K562 (cell line): ENCODE results near the gene C2CD5. TPM values are rescaled to one million over a fixed set of nuclear protein-coding genes. Genes with fewer than 3 reads are reported as not detected.

ENCODE experiments used
- ATAC-seq: fragments of 200-7000 bp; cut with Tn5 transposase; 3 replicates; pipeline ENCODE4 v1.9.1; 2020; ENCODE audit warnings: moderate library complexity
- BruUV-seq: library from RNA; stranded (reverse); fragments of 400-500 nt; replicated peaks from 2 replicates; lab custom pipeline; 2021; lab: Mats Ljungman, UMichigan
- CTCF ChIA-PET: fragments of 300-600 bp; formaldehyde crosslinking; extraction: SDS; loops from one replicate; lab custom pipeline; 2021; ENCODE audit warnings: low intra/inter-chr PET ratio; lab: Yijun Ruan, JAX
- POLR2A ChIA-PET: fragments of 300-600, 350-650 bp; sonication (Branson Sonifier 250); formaldehyde crosslinking; extraction: SDS; loops from one replicate; lab custom pipeline; 2021; ENCODE audit warnings: antibody characterized with exemption, inconsistent platforms; lab: Yijun Ruan, JAX
- DNase-seq, 4 experiments: peaks; one replicate each; pipeline versions ENCODE4 v3.0.0 to v3.0.0-alpha.2; 2011 to 2018; ENCODE audit warnings: low spot score in 3 of 4, mixed read lengths in 3 of 4; ENCODE audit errors: extremely low read depth in 1 of 4
- FAIRE-seq: peaks from 2 replicates; lab custom pipeline; 2011; peaks lifted over from hg19 to GRCh38; lab: Jason Lieb, UNC
- H2AFZ ChIP-seq: 2 replicates; pipeline ENCODE4 v1.6.0; 2011; ENCODE audit warnings: low read depth, low read length, control low read depth, inconsistent platforms
- H3K27ac ChIP-seq: fragments of 200-600 bp; 3 replicates; pipeline ENCODE4 v1.8.0; 2011; ENCODE audit warnings: low read depth, mild to moderate bottlenecking, control low read depth, inconsistent platforms, low read length, moderate library complexity, mixed read lengths; ENCODE audit errors: extremely low read depth
- H3K27me3 ChIP-seq, 2 experiments: fragments of 300-600 bp in 1 of 2; 2 replicates in 1 of 2; 3 replicates in 1 of 2; pipeline versions ENCODE4 v1.6.0 to v1.8.0; 2011; ENCODE audit warnings: inconsistent platforms in 2 of 2, low read length in 2 of 2, mild to moderate bottlenecking in 1 of 2, mixed read lengths in 1 of 2, moderate library complexity in 1 of 2; ENCODE audit not compliant: control insufficient read depth in 2 of 2, insufficient read depth in 2 of 2
- H3K36me3 ChIP-seq: fragments of 300-600 bp; 3 replicates; pipeline ENCODE4 v1.8.0; 2011; ENCODE audit warnings: mild to moderate bottlenecking, low read length, inconsistent platforms; ENCODE audit not compliant: control insufficient read depth, insufficient read depth
- H3K4me1 ChIP-seq, 2 experiments: fragments of 200-600 bp in 1 of 2; replicated peaks in 1 of 2; 2 replicates in 1 of 2; 3 replicates in 1 of 2; pipeline versions ENCODE4 v1.5.1 to v1.8.0; 2011; ENCODE audit warnings: inconsistent platforms in 2 of 2, low read length in 2 of 2, mild to moderate bottlenecking in 1 of 2, mixed read lengths in 1 of 2, moderate library complexity in 1 of 2; ENCODE audit not compliant: control insufficient read depth in 2 of 2, insufficient read depth in 2 of 2
- H3K4me2 ChIP-seq: 2 replicates; pipeline ENCODE4 v1.6.1; 2011; ENCODE audit warnings: low read length, control low read depth, inconsistent platforms, mixed read lengths; ENCODE audit not compliant: insufficient read depth
- H3K4me3 ChIP-seq: fragments of 200-600 bp; sonication (generic), shearing (Covaris generic); 2 replicates; pipeline ENCODE4 v1.5.1; 2016; ENCODE audit warnings: control low read depth, inconsistent platforms
- H3K79me2 ChIP-seq: fragments of 200-600 bp; 3 replicates; pipeline ENCODE4 v1.8.0; 2011; ENCODE audit warnings: low read length, inconsistent platforms; ENCODE audit not compliant: control insufficient read depth, insufficient read depth
- H3K9ac ChIP-seq, 2 experiments: 2 replicates each; pipeline versions ENCODE4 v1.6.0 to v1.6.1; 2011; ENCODE audit warnings: low read depth in 2 of 2, low read length in 2 of 2, control low read depth in 1 of 2, inconsistent platforms in 1 of 2, mild to moderate bottlenecking in 1 of 2, mixed read lengths in 1 of 2; ENCODE audit not compliant: insufficient read depth in 1 of 2
- H3K9me1 ChIP-seq: one replicate; pipeline ENCODE4 v1.6.0; 2011; ENCODE audit warnings: inconsistent platforms, mild to moderate bottlenecking, low read length, moderate library complexity; ENCODE audit not compliant: control insufficient read depth, insufficient read depth
- H3K9me3 ChIP-seq: replicated peaks from 2 replicates; pipeline ENCODE4 v1.5.1; 2011; ENCODE audit warnings: low read depth, low read length, inconsistent platforms; ENCODE audit not compliant: control insufficient read depth, insufficient read depth
- H4K20me1 ChIP-seq: replicated peaks from 2 replicates; pipeline ENCODE4 v1.6.1; 2011; ENCODE audit warnings: low read length, inconsistent platforms, mixed read lengths; ENCODE audit not compliant: control insufficient read depth, insufficient read depth
- ERF ChIP-seq: fragments of 450-650 bp; formaldehyde crosslinking; IDR thresholded peaks from 2 replicates; pipeline ENCODE4 v1.4.0; 2020; ENCODE audit warnings: mild to moderate bottlenecking, mixed read lengths
- GABPB1 ChIP-seq: sonication (generic); formaldehyde crosslinking; IDR thresholded peaks from 2 replicates; pipeline ENCODE4 v1.8.0; 2022; ENCODE audit warnings: mild to moderate bottlenecking, missing genetic modification reagents
- HDAC8 ChIP-seq: fragments of 450-650 bp; IDR thresholded peaks from 2 replicates; pipeline ENCODE4 v1.6.1; 2016; ENCODE audit warnings: mild to moderate bottlenecking, missing genetic modification characterization, moderate library complexity, missing compliant biosample characterization
- HDGF ChIP-seq: fragments of 450-650 bp; IDR thresholded peaks from 2 replicates; pipeline ENCODE4 v1.6.1; 2016
- PURB ChIP-seq: sonication (generic); formaldehyde crosslinking; IDR thresholded peaks from 2 replicates; pipeline ENCODE4 v1.9.0; 2021; ENCODE audit warnings: low read depth, mild to moderate bottlenecking, missing genetic modification reagents
- XRCC3 ChIP-seq: fragments of 450-650 bp; IDR thresholded peaks from 2 replicates; pipeline ENCODE4 v1.6.1; 2017; ENCODE audit warnings: mild to moderate bottlenecking, moderate library complexity
- WGBS: fragments of 100-300 bp; shearing (Covaris generic); methylation state at CpG from one replicate; pipeline ENCODE4 v1.1.6; 2016; ENCODE audit warnings: low coverage, mixed read lengths; ENCODE audit not compliant: insufficient coverage; ENCODE audit errors: missing lambda C conversion rate; 5-methylcytosine and 5-hydroxymethylcytosine counted together
- in situ Hi-C: fragments of 300-500 bp; cut with MboI; formaldehyde crosslinking; loops from 4 replicates; pipeline ENCODE4 v1.15.0; 2018; ENCODE audit warnings: inconsistent platforms, mixed read lengths
- intact Hi-C: fragments of 100-400 bp; cut with micrococcal nuclease; formaldehyde crosslinking; loops from 2 replicates; pipeline ENCODE4 v1.14.2; 2022
- polyA plus RNA-seq, 8 experiments: library from polyadenylated mRNA; depleted of rRNA in 4 of 8; stranded (reverse) in 5 of 8; unstranded in 3 of 8; fragments of >200 nt; fragmentation: Nextera tagmentation in 2 of 8; fragmentation: Illumina TruSeq in 1 of 8; extraction: Ambion mirVana in 2 of 8; extraction: Trizol in 1 of 8; gene quantifications; 2 replicates each; pipeline versions ENCODE4 v1.2.1 to v1.2.3, GENCODE V29; 2011 to 2014; ENCODE audit warnings: inconsistent platforms in 1 of 8, missing spikeins in 1 of 8
- total RNA-seq, 7 experiments: library from RNA; depleted of rRNA in 6 of 7; stranded (reverse); fragments of >200 nt in 6 of 7; fragmentation: Illumina TruSeq in 2 of 7; extraction: Trizol in 2 of 7; gene quantifications; 2 replicates each; pipeline versions ENCODE4 v1.2.1 to v1.2.3, GENCODE V29; 2011 to 2021; ENCODE audit warnings: low replicate concordance in 1 of 7
- TF ChIP-seq, protein P1 (sequence below): sonication (generic); formaldehyde crosslinking; IDR thresholded peaks from 2 replicates; pipeline ENCODE4 v1.8.0; 2022; ENCODE audit warnings: missing genetic modification reagents, mild to moderate bottlenecking, borderline replicate concordance
- TF ChIP-seq, protein P2 (sequence below): sonication (generic); formaldehyde crosslinking; IDR thresholded peaks from 2 replicates; pipeline ENCODE4 v1.8.0; 2022; ENCODE audit warnings: mild to moderate bottlenecking, missing genetic modification reagents
- TF ChIP-seq, protein P3 (sequence below): fragments of 450-650 bp; formaldehyde crosslinking; IDR thresholded peaks from 2 replicates; pipeline ENCODE4 v1.4.0; 2020; ENCODE audit warnings: mild to moderate bottlenecking, moderate library complexity
- TF ChIP-seq, protein P4 (sequence below): IDR thresholded peaks from 2 replicates; pipeline ENCODE4 v1.6.1; 2011; ENCODE audit warnings: borderline replicate concordance, low read depth, mild to moderate bottlenecking, moderate library complexity, low read length; ENCODE audit not compliant: insufficient read depth, poor library complexity, severe bottlenecking
- TF ChIP-seq, protein P5 (sequence below): fragments of 200-800 bp; sonication (Bioruptor generic); IDR thresholded peaks from 2 replicates; pipeline ENCODE4 v1.6.1; 2016; ENCODE audit warnings: missing genetic modification characterization, missing compliant biosample characterization

C2CD5 gene
- total and polyA plus RNA-seq, 9 of the 15 experiments (the other 6 are each of a cell fraction or from before 2014, with no cell fraction given) = 5.1 to 24.1 (median 14.3) TPM

- POLR2A ChIA-PET = interaction anchor here (2.2 kb wide), 1 partner anchor 11 kb away, joined by 5 read pairs; no protein-coding TSS in a partner anchor
Measured at GRCh38 chr12:22532317-22532716, 12.0 kb downstream of the C2CD5 start.

More at GRCh38 chr12:22532317-22532716, 12.0 kb downstream of the C2CD5 start:
- Histone ChIP-seq H2AFZ (no peak overlapping the region), H4K20me1 (no peaks in the 10 kb centered on the region), H3K27ac (no peak overlapping the region), H3K4me2 (no peak overlapping the region), H3K4me3 (no peak overlapping the region), H3K9ac (no peak overlapping the region), H3K79me2 (no peaks in the 10 kb centered on the region; the same call in 2 of the 3 replicates), H3K9me3 (no peaks in the 10 kb centered on the region), H3K36me3 (peaks cover 35% of the 10 kb centered on the region), H3K4me1 (no peaks in the 10 kb centered on the region), H3K27me3 (no peaks in the 10 kb centered on the region), H3K9me1 (no peaks in the 10 kb centered on the region)
- DNase-seq = no peak
- 100% methylated on average over 3 of the region's 4 CpGs for WGBS
- no peak for ATAC-seq
- TF ChIP-seq PURB (CRISPR knock-in tag) = no peak
- no peak for TF ChIP-seq ERF
- no peak for TF ChIP-seq GABPB1 (CRISPR knock-in tag)
- TF ChIP-seq, protein P1, sequence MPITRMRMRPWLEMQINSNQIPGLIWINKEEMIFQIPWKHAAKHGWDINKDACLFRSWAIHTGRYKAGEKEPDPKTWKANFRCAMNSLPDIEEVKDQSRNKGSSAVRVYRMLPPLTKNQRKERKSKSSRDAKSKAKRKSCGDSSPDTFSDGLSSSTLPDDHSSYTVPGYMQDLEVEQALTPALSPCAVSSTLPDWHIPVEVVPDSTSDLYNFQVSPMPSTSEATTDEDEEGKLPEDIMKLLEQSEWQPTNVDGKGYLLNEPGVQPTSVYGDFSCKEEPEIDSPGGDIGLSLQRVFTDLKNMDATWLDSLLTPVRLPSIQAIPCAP (CRISPR knock-in tag) = no peak
- TF ChIP-seq HDGF = no peak
- TF ChIP-seq, protein P2, sequence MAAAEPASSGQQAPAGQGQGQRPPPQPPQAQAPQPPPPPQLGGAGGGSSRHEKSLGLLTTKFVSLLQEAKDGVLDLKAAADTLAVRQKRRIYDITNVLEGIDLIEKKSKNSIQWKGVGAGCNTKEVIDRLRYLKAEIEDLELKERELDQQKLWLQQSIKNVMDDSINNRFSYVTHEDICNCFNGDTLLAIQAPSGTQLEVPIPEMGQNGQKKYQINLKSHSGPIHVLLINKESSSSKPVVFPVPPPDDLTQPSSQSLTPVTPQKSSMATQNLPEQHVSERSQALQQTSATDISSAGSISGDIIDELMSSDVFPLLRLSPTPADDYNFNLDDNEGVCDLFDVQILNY = no peak
- no peak for TF ChIP-seq HDAC8 (tag)
- TF ChIP-seq, protein P3, sequence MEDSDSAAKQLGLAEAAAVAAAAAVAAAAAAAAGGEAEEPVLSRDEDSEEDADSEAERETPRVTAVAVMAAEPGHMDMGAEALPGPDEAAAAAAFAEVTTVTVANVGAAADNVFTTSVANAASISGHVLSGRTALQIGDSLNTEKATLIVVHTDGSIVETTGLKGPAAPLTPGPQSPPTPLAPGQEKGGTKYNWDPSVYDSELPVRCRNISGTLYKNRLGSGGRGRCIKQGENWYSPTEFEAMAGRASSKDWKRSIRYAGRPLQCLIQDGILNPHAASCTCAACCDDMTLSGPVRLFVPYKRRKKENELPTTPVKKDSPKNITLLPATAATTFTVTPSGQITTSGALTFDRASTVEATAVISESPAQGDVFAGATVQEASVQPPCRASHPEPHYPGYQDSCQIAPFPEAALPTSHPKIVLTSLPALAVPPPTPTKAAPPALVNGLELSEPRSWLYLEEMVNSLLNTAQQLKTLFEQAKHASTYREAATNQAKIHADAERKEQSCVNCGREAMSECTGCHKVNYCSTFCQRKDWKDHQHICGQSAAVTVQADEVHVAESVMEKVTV (CRISPR knock-in tag) = no peak
- TF ChIP-seq, protein P4, sequence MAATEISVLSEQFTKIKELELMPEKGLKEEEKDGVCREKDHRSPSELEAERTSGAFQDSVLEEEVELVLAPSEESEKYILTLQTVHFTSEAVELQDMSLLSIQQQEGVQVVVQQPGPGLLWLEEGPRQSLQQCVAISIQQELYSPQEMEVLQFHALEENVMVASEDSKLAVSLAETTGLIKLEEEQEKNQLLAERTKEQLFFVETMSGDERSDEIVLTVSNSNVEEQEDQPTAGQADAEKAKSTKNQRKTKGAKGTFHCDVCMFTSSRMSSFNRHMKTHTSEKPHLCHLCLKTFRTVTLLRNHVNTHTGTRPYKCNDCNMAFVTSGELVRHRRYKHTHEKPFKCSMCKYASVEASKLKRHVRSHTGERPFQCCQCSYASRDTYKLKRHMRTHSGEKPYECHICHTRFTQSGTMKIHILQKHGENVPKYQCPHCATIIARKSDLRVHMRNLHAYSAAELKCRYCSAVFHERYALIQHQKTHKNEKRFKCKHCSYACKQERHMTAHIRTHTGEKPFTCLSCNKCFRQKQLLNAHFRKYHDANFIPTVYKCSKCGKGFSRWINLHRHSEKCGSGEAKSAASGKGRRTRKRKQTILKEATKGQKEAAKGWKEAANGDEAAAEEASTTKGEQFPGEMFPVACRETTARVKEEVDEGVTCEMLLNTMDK = no peak
- TF ChIP-seq XRCC3 = no peak
- TF ChIP-seq, protein P5, sequence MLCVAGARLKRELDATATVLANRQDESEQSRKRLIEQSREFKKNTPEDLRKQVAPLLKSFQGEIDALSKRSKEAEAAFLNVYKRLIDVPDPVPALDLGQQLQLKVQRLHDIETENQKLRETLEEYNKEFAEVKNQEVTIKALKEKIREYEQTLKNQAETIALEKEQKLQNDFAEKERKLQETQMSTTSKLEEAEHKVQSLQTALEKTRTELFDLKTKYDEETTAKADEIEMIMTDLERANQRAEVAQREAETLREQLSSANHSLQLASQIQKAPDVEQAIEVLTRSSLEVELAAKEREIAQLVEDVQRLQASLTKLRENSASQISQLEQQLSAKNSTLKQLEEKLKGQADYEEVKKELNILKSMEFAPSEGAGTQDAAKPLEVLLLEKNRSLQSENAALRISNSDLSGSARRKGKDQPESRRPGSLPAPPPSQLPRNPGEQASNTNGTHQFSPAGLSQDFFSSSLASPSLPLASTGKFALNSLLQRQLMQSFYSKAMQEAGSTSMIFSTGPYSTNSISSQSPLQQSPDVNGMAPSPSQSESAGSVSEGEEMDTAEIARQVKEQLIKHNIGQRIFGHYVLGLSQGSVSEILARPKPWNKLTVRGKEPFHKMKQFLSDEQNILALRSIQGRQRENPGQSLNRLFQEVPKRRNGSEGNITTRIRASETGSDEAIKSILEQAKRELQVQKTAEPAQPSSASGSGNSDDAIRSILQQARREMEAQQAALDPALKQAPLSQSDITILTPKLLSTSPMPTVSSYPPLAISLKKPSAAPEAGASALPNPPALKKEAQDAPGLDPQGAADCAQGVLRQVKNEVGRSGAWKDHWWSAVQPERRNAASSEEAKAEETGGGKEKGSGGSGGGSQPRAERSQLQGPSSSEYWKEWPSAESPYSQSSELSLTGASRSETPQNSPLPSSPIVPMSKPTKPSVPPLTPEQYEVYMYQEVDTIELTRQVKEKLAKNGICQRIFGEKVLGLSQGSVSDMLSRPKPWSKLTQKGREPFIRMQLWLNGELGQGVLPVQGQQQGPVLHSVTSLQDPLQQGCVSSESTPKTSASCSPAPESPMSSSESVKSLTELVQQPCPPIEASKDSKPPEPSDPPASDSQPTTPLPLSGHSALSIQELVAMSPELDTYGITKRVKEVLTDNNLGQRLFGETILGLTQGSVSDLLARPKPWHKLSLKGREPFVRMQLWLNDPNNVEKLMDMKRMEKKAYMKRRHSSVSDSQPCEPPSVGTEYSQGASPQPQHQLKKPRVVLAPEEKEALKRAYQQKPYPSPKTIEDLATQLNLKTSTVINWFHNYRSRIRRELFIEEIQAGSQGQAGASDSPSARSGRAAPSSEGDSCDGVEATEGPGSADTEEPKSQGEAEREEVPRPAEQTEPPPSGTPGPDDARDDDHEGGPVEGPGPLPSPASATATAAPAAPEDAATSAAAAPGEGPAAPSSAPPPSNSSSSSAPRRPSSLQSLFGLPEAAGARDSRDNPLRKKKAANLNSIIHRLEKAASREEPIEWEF (CRISPR knock-in tag) = no peak
- FAIRE-seq = no peak
- BruUV-seq = no TSS peak
- intact Hi-C loops = no loop called here
- CTCF ChIA-PET = no interaction called here
- in situ Hi-C loops = no loop called here
